ENCODE measurements around the gene KCMF1.

The KCMF1 gene

GRCh38 chr2:84986018-84986417 is 15.1 kb downstream of the KCMF1 start:
- DNase-seq, result no peak

- no peak for DNase-seq
Observed at GRCh38 chr2:84989422-84989821, 18.5 kb downstream of the KCMF1 start.

GRCh38 chr2:84989927-84990326 is 19.0 kb downstream of the KCMF1 start:
- no peak for DNase-seq

- DNase-seq, result no peak
Observed at GRCh38 chr2:84991404-84992160, 20.6 kb downstream of the KCMF1 start.

GRCh38 chr2:84995826-84996225 is 24.9 kb downstream of the KCMF1 start:
- DNase-seq, result no peak

GRCh38 chr2:84996909-84997308 is 25.9 kb downstream of the KCMF1 start:
- DNase-seq, result no peak

GRCh38 chr2:84999553-84999955 is 28.6 kb downstream of the KCMF1 start:
- DNase-seq, result no peak

GRCh38 chr2:85001595-85001994 is 30.6 kb downstream of the KCMF1 start:
- no peak for DNase-seq

GRCh38 chr2:85002534-85002933 is 31.6 kb downstream of the KCMF1 start:
- DNase-seq, result no peak

- DNase-seq, result no peak
Observed at GRCh38 chr2:85008252-85008651, 37.3 kb downstream of the KCMF1 start.

- DNase-seq, result no peak
Observed at GRCh38 chr2:85009019-85009618, 38.2 kb downstream of the KCMF1 start.

- DNase-seq, result no peak
Observed at GRCh38 chr2:85010404-85010803, 39.4 kb downstream of the KCMF1 start.

- DNase-seq, result no peak
Observed at GRCh38 chr2:85011098-85011497, 40.1 kb downstream of the KCMF1 start.

GRCh38 chr2:85011747-85012146 is 40.8 kb downstream of the KCMF1 start:
- DNase-seq, result no peak

- no peak for DNase-seq
Observed at GRCh38 chr2:85012431-85012830, 41.5 kb downstream of the KCMF1 start.

GRCh38 chr2:85012855-85013254 is 41.9 kb downstream of the KCMF1 start:
- DNase-seq, result no peak

GRCh38 chr2:85015653-85016360 is 44.8 kb downstream of the KCMF1 start:
- no peak for DNase-seq

- DNase-seq, result no peak
Observed at GRCh38 chr2:85016446-85016845, 45.5 kb downstream of the KCMF1 start.

GRCh38 chr2:85017411-85018048 is 46.6 kb downstream of the KCMF1 start:
- no peak for DNase-seq

GRCh38 chr2:85018049-85018447 is 47.1 kb downstream of the KCMF1 start:
- DNase-seq, result no peak

- no peak for DNase-seq
Observed at GRCh38 chr2:85019121-85019520, 48.2 kb downstream of the KCMF1 start.

- DNase-seq, result no peak
Observed at GRCh38 chr2:85022232-85022631, 51.3 kb downstream of the KCMF1 start.

- no peak for DNase-seq
Observed at GRCh38 chr2:85024372-85025047, 53.5 kb downstream of the KCMF1 start.

Measured in NCI-H748 treated with DMSO at 0.1 percent for 48 hours (cell line).